ENCODE results near the gene PSMG3.

Gene PSMG3

GRCh38 chr7:1596181-1597043 lies 26.6 kb upstream of the PSMG3 start:
- Histone ChIP-seq H3K79me2 (ENCODE audit: control insufficient read depth, insufficient read depth, low read length, unreplicated experiment) (no peaks in the 10 kb centered on the region), H3K27me3 (ENCODE audit: insufficient read depth, low read length) (peaks cover 41% of the 10 kb centered on the region), H3K36me3 (ENCODE audit: insufficient read depth, low read length) (no peaks in the 10 kb centered on the region), H3K4me3 (ENCODE audit: low read depth, low read length) (no peak overlapping the region), H3K4me1 (ENCODE audit: control insufficient read depth, insufficient read depth, low read length, unreplicated experiment) (no peaks in the 10 kb centered on the region), H3K27ac (ENCODE audit: low read depth, low read length) (no peak overlapping the region), H2AFZ (ENCODE audit: low read length, unreplicated experiment) (no peak overlapping the region)

- H3K79me2 ChIP-seq (ENCODE audit: control insufficient read depth, insufficient read depth, low read length, unreplicated experiment), result no peaks in the 10 kb centered on the region
- no peak overlapping the region for H2AFZ ChIP-seq (ENCODE audit: low read length, unreplicated experiment)
- no peak overlapping the region for H3K27ac ChIP-seq (ENCODE audit: low read depth, low read length)
- no peaks in the 10 kb centered on the region for H3K4me1 ChIP-seq (ENCODE audit: control insufficient read depth, insufficient read depth, low read length, unreplicated experiment)
- no peaks in the 10 kb centered on the region for H3K36me3 ChIP-seq (ENCODE audit: insufficient read depth, low read length)
- H3K27me3 ChIP-seq (ENCODE audit: insufficient read depth, low read length), result peaks cover 49% of the 10 kb centered on the region
- H3K4me3 ChIP-seq (ENCODE audit: low read depth, low read length), result no peak overlapping the region
These were observed 25.8 kb upstream of the PSMG3 start for GRCh38 chr7:1595636-1596035.

GRCh38 chr7:1595027-1595426 lies 25.2 kb upstream of the PSMG3 start:
- Histone ChIP-seq H3K79me2 (ENCODE audit: control insufficient read depth, insufficient read depth, low read length, unreplicated experiment) (no peaks in the 10 kb centered on the region), H3K4me1 (ENCODE audit: control insufficient read depth, insufficient read depth, low read length, unreplicated experiment) (no peaks in the 10 kb centered on the region), H2AFZ (ENCODE audit: low read length, unreplicated experiment) (no peak overlapping the region), H3K36me3 (ENCODE audit: insufficient read depth, low read length) (no peaks in the 10 kb centered on the region), H3K27me3 (ENCODE audit: insufficient read depth, low read length) (peaks cover 55% of the 10 kb centered on the region), H3K4me3 (ENCODE audit: low read depth, low read length) (no peak overlapping the region), H3K27ac (ENCODE audit: low read depth, low read length) (no peak overlapping the region)

GRCh38 chr7:1593904-1594421 lies 24.1 kb upstream of the PSMG3 start:
- H2AFZ ChIP-seq (ENCODE audit: low read length, unreplicated experiment), result no peak overlapping the region
- peaks cover 56% of the 10 kb centered on the region for H3K27me3 ChIP-seq (ENCODE audit: insufficient read depth, low read length)
- H3K4me3 ChIP-seq (ENCODE audit: low read depth, low read length), result no peak overlapping the region
- no peaks in the 10 kb centered on the region for H3K36me3 ChIP-seq (ENCODE audit: insufficient read depth, low read length)
- no peaks in the 10 kb centered on the region for H3K79me2 ChIP-seq (ENCODE audit: control insufficient read depth, insufficient read depth, low read length, unreplicated experiment)
- no peak overlapping the region for H3K27ac ChIP-seq (ENCODE audit: low read depth, low read length)
- H3K4me1 ChIP-seq (ENCODE audit: control insufficient read depth, insufficient read depth, low read length, unreplicated experiment), result no peaks in the 10 kb centered on the region

GRCh38 chr7:1593091-1593866 lies 23.4 kb upstream of the PSMG3 start:
- Histone ChIP-seq H3K36me3 (ENCODE audit: insufficient read depth, low read length) (no peaks in the 10 kb centered on the region), H3K4me3 (ENCODE audit: low read depth, low read length) (no peak overlapping the region), H2AFZ (ENCODE audit: low read length, unreplicated experiment) (no peak overlapping the region), H3K4me1 (ENCODE audit: control insufficient read depth, insufficient read depth, low read length, unreplicated experiment) (no peaks in the 10 kb centered on the region), H3K27me3 (ENCODE audit: insufficient read depth, low read length) (peaks cover 56% of the 10 kb centered on the region), H3K27ac (ENCODE audit: low read depth, low read length) (no peak overlapping the region), H3K79me2 (ENCODE audit: control insufficient read depth, insufficient read depth, low read length, unreplicated experiment) (no peaks in the 10 kb centered on the region)

GRCh38 chr7:1592299-1592871 lies 22.6 kb upstream of the PSMG3 start:
- Histone ChIP-seq H3K27ac (ENCODE audit: low read depth, low read length) (no peak overlapping the region), H3K27me3 (ENCODE audit: insufficient read depth, low read length) (peaks cover 56% of the 10 kb centered on the region), H3K79me2 (ENCODE audit: control insufficient read depth, insufficient read depth, low read length, unreplicated experiment) (no peaks in the 10 kb centered on the region), H3K4me1 (ENCODE audit: control insufficient read depth, insufficient read depth, low read length, unreplicated experiment) (no peaks in the 10 kb centered on the region), H2AFZ (ENCODE audit: low read length, unreplicated experiment) (no peak overlapping the region), H3K4me3 (ENCODE audit: low read depth, low read length) (no peak overlapping the region), H3K36me3 (ENCODE audit: insufficient read depth, low read length) (no peaks in the 10 kb centered on the region)

GRCh38 chr7:1591876-1592275 lies 22.0 kb upstream of the PSMG3 start:
- H3K27ac ChIP-seq (ENCODE audit: low read depth, low read length), result no peak overlapping the region
- H2AFZ ChIP-seq (ENCODE audit: low read length, unreplicated experiment), result no peak overlapping the region
- peaks cover 53% of the 10 kb centered on the region for H3K27me3 ChIP-seq (ENCODE audit: insufficient read depth, low read length)
- no peaks in the 10 kb centered on the region for H3K36me3 ChIP-seq (ENCODE audit: insufficient read depth, low read length)
- H3K4me3 ChIP-seq (ENCODE audit: low read depth, low read length), result no peak overlapping the region
- H3K79me2 ChIP-seq (ENCODE audit: control insufficient read depth, insufficient read depth, low read length, unreplicated experiment), result no peaks in the 10 kb centered on the region
- H3K4me1 ChIP-seq (ENCODE audit: control insufficient read depth, insufficient read depth, low read length, unreplicated experiment), result no peaks in the 10 kb centered on the region

GRCh38 chr7:1591396-1591795 lies 21.6 kb upstream of the PSMG3 start:
- H2AFZ ChIP-seq (ENCODE audit: low read length, unreplicated experiment), result no peak overlapping the region
- H3K36me3 ChIP-seq (ENCODE audit: insufficient read depth, low read length), result no peaks in the 10 kb centered on the region
- no peak overlapping the region for H3K27ac ChIP-seq (ENCODE audit: low read depth, low read length)
- H3K4me1 ChIP-seq (ENCODE audit: control insufficient read depth, insufficient read depth, low read length, unreplicated experiment), result no peaks in the 10 kb centered on the region
- no peaks in the 10 kb centered on the region for H3K79me2 ChIP-seq (ENCODE audit: control insufficient read depth, insufficient read depth, low read length, unreplicated experiment)
- H3K4me3 ChIP-seq (ENCODE audit: low read depth, low read length), result no peak overlapping the region
- peaks cover 52% of the 10 kb centered on the region for H3K27me3 ChIP-seq (ENCODE audit: insufficient read depth, low read length)

- no peaks in the 10 kb centered on the region for H3K36me3 ChIP-seq (ENCODE audit: insufficient read depth, low read length)
- H3K4me3 ChIP-seq (ENCODE audit: low read depth, low read length), result no peak overlapping the region
- H3K27me3 ChIP-seq (ENCODE audit: insufficient read depth, low read length), result peaks cover 48% of the 10 kb centered on the region
- no peak overlapping the region for H2AFZ ChIP-seq (ENCODE audit: low read length, unreplicated experiment)
- H3K79me2 ChIP-seq (ENCODE audit: control insufficient read depth, insufficient read depth, low read length, unreplicated experiment), result no peaks in the 10 kb centered on the region
- no peaks in the 10 kb centered on the region for H3K4me1 ChIP-seq (ENCODE audit: control insufficient read depth, insufficient read depth, low read length, unreplicated experiment)
- H3K27ac ChIP-seq (ENCODE audit: low read depth, low read length), result no peak overlapping the region
These were observed 21.1 kb upstream of the PSMG3 start for GRCh38 chr7:1590887-1591286.

- Histone ChIP-seq H3K27ac (ENCODE audit: low read depth, low read length) (no peak overlapping the region), H3K4me1 (ENCODE audit: control insufficient read depth, insufficient read depth, low read length, unreplicated experiment) (no peaks in the 10 kb centered on the region), H3K4me3 (ENCODE audit: low read depth, low read length) (no peak overlapping the region), H2AFZ (ENCODE audit: low read length, unreplicated experiment) (no peak overlapping the region), H3K27me3 (ENCODE audit: insufficient read depth, low read length) (peaks cover 43% of the 10 kb centered on the region), H3K79me2 (ENCODE audit: control insufficient read depth, insufficient read depth, low read length, unreplicated experiment) (no peaks in the 10 kb centered on the region), H3K36me3 (ENCODE audit: insufficient read depth, low read length) (no peaks in the 10 kb centered on the region)
These were observed 20.6 kb upstream of the PSMG3 start for GRCh38 chr7:1590476-1590875.
